IMR-90 (cell line): Measurements from ENCODE around the gene GRM5. TPM values are rescaled to one million over a fixed set of nuclear protein-coding genes. Genes with fewer than 3 reads are reported as not detected.

Experiments
- ATAC-seq: fragments of 200-7000 bp; cut with Tn5 transposase; 2 replicates; pipeline ENCODE4 v1.9.1; 2020; ENCODE audit warnings: low read depth, mild to moderate bottlenecking, moderate library complexity
- BruUV-seq: library from RNA; stranded (reverse); fragments of 400-500 nt; replicated peaks from 2 replicates; lab custom pipeline; 2021; lab: Mats Ljungman, UMichigan
- CTCF ChIA-PET: fragments of 300-600 bp; formaldehyde crosslinking; extraction: SDS; loops from one replicate; lab custom pipeline; 2021; ENCODE audit warnings: antibody characterized with exemption; lab: Yijun Ruan, JAX
- POLR2A ChIA-PET: fragments of 300-600 bp; sonication (Branson Sonifier 250); formaldehyde crosslinking; loops from one replicate; lab custom pipeline; 2022; ENCODE audit warnings: antibody characterized with exemption; ENCODE audit not compliant: unreplicated experiment; lab: Charles Lee
- DNase-seq: peaks from one replicate; pipeline ENCODE4 v3.0.0; 2013
- H2AFZ ChIP-seq: replicated peaks from 2 replicates; pipeline ENCODE3; 2013; ENCODE audit warnings: low read length, mild to moderate bottlenecking; ENCODE audit not compliant: poor library complexity
- H2AK5ac ChIP-seq: 2 replicates; pipeline ENCODE4 v1.6.1; 2013; ENCODE audit warnings: low read depth, low read length, inconsistent platforms
- H2AK9ac ChIP-seq: replicated peaks from 2 replicates; pipeline ENCODE3; 2013; ENCODE audit warnings: mild to moderate bottlenecking, low read depth, low read length, moderate library complexity; ENCODE audit not compliant: poor library complexity
- H2BK120ac ChIP-seq: 2 replicates; pipeline ENCODE4 v1.6.1; 2013; ENCODE audit warnings: low read depth, low read length, inconsistent platforms
- H2BK15ac ChIP-seq: 3 replicates; pipeline ENCODE4 v1.6.1; 2013; ENCODE audit warnings: low read depth, low read length, inconsistent platforms
- H2BK20ac ChIP-seq: 2 replicates; pipeline ENCODE4 v1.6.1; 2013; ENCODE audit warnings: low read depth, mild to moderate bottlenecking, inconsistent platforms, low read length, moderate library complexity
- H2BK5ac ChIP-seq: 2 replicates; pipeline ENCODE4 v1.6.1; 2013; ENCODE audit warnings: mild to moderate bottlenecking, low read depth, low read length, inconsistent platforms; ENCODE audit not compliant: poor library complexity, severe bottlenecking
- H3K14ac ChIP-seq: replicated peaks from 2 replicates; pipeline ENCODE4 v1.6.1; 2013; ENCODE audit warnings: low read depth, low read length, inconsistent platforms
- H3K18ac ChIP-seq: 2 replicates; pipeline ENCODE4 v1.6.1; 2013; ENCODE audit warnings: low read depth, low read length, control low read depth
- H3K23ac ChIP-seq: 2 replicates; pipeline ENCODE4 v1.6.1; 2013; ENCODE audit warnings: low read depth, low read length, inconsistent platforms
- H3K27ac ChIP-seq: 2 replicates; pipeline ENCODE4 v1.5.1; 2013; ENCODE audit warnings: mild to moderate bottlenecking, control low read depth, low read length; ENCODE audit not compliant: insufficient read depth
- H3K27me3 ChIP-seq: 2 replicates; pipeline ENCODE4 v1.6.1; 2013; ENCODE audit warnings: low read length; ENCODE audit not compliant: control insufficient read depth, insufficient read depth
- H3K36me3 ChIP-seq: 2 replicates; pipeline ENCODE4 v1.6.1; 2013; ENCODE audit warnings: low read length, mixed read lengths; ENCODE audit not compliant: control insufficient read depth, insufficient read depth
- H3K4ac ChIP-seq: 2 replicates; pipeline ENCODE4 v1.6.1; 2013; ENCODE audit warnings: low read depth, low read length, inconsistent platforms
- H3K4me1 ChIP-seq: 2 replicates; pipeline ENCODE4 v1.6.1; 2013; ENCODE audit warnings: low read length, mixed read lengths; ENCODE audit not compliant: control insufficient read depth, insufficient read depth
- H3K4me2 ChIP-seq: 2 replicates; pipeline ENCODE4 v1.6.1; 2013; ENCODE audit warnings: low read depth, mild to moderate bottlenecking, control low read depth, low read length, moderate library complexity
- H3K4me3 ChIP-seq: 2 replicates; pipeline ENCODE4 v1.5.1; 2013; ENCODE audit warnings: low read depth, mild to moderate bottlenecking, control low read depth, low read length, moderate library complexity; ENCODE audit not compliant: insufficient read depth
- H3K56ac ChIP-seq: 2 replicates; pipeline ENCODE4 v1.6.1; 2013; ENCODE audit warnings: low read length, inconsistent platforms; ENCODE audit not compliant: insufficient read depth; ENCODE audit errors: extremely low read depth
- H3K79me1 ChIP-seq, 2 experiments: 2 replicates each; pipeline ENCODE4 v1.6.1; 2013; ENCODE audit warnings: low read length in 2 of 2, inconsistent platforms in 1 of 2, low read depth in 1 of 2
- H3K9ac ChIP-seq: 2 replicates; pipeline ENCODE4 v1.6.1; 2013; ENCODE audit warnings: low read depth, low read length, control low read depth
- H3K9me1 ChIP-seq: 2 replicates; pipeline ENCODE4 v1.6.1; 2013; ENCODE audit warnings: low read length, inconsistent platforms; ENCODE audit not compliant: insufficient read depth
- H3K9me3 ChIP-seq: 2 replicates; pipeline ENCODE4 v1.6.1; 2013; ENCODE audit warnings: low read length; ENCODE audit not compliant: control insufficient read depth, insufficient read depth
- H4K20me1 ChIP-seq: 2 replicates; pipeline ENCODE4 v1.6.1; 2013; ENCODE audit warnings: low read length, inconsistent platforms; ENCODE audit not compliant: insufficient read depth
- H4K5ac ChIP-seq: 2 replicates; pipeline ENCODE4 v1.6.1; 2013; ENCODE audit warnings: mild to moderate bottlenecking, low read depth, low read length, control low read depth
- H4K8ac ChIP-seq, 2 experiments: 2 replicates each; pipeline ENCODE4 v1.6.1; 2013; ENCODE audit warnings: low read depth in 2 of 2, low read length in 2 of 2, control low read depth in 1 of 2, inconsistent platforms in 1 of 2
- H4K91ac ChIP-seq: 2 replicates; pipeline ENCODE4 v1.6.1; 2013; ENCODE audit warnings: low read depth, low read length, inconsistent platforms; ENCODE audit not compliant: insufficient read depth
- BHLHE40 ChIP-seq: fragments of 150-350 bp; IDR thresholded peaks from 2 replicates; pipeline ENCODE4 v1.6.1; 2016; ENCODE audit warnings: mild to moderate bottlenecking, low read depth, low read length
- FOS ChIP-seq: fragments of 150-350 bp; IDR thresholded peaks from 2 replicates; pipeline ENCODE4 v1.6.1; 2016; ENCODE audit warnings: low read depth, low read length
- MAFK ChIP-seq: IDR thresholded peaks from 2 replicates; pipeline ENCODE4 v1.6.1; 2012; ENCODE audit warnings: low read depth, low read length, improper control_type of control experiment
- MAZ ChIP-seq: IDR thresholded peaks from 2 replicates; pipeline ENCODE4 v1.6.1; 2012; ENCODE audit warnings: low read depth, mild to moderate bottlenecking, low read length, improper control_type of control experiment, moderate library complexity, borderline replicate concordance
- MXI1 ChIP-seq: IDR thresholded peaks from 2 replicates; pipeline ENCODE4 v1.6.1; 2012; ENCODE audit warnings: low read depth, mild to moderate bottlenecking, low read length, moderate library complexity, borderline replicate concordance
- NFE2L2 ChIP-seq: fragments of 150-350 bp; IDR thresholded peaks from 2 replicates; pipeline ENCODE4 v1.6.1; 2016; ENCODE audit warnings: low read depth, mild to moderate bottlenecking, low read length
- SMC3 ChIP-seq: fragments of 150-350 bp; IDR thresholded peaks from 2 replicates; pipeline ENCODE4 v1.6.1; 2016; ENCODE audit warnings: low read depth, mild to moderate bottlenecking, antibody characterized with exemption, low read length, moderate library complexity
- WGBS, 2 experiments: methylation state at CpG; one replicate each; pipeline versions ENCODE4 v1.1.5 to v1.1.7; 2013; ENCODE audit warnings: missing lambda C conversion rate in 2 of 2; ENCODE audit not compliant: insufficient read length in 1 of 2; ENCODE audit errors: extremely low coverage in 2 of 2; 5-methylcytosine and 5-hydroxymethylcytosine counted together
- dilution Hi-C: fragments of 300-500 bp; cut with HindIII; formaldehyde crosslinking; loops from one replicate; pipeline ENCODE4 v1.14.3; 2018; ENCODE audit warnings: low sequenced_read_pairs; ENCODE audit not compliant: unreplicated experiment
- in situ Hi-C: fragments of 300-500 bp; cut with MboI; formaldehyde crosslinking; loops from 3 replicates; pipeline ENCODE4 v1.14.3; 2019; ENCODE audit warnings: low sequenced_read_pairs, inconsistent platforms, mixed read lengths
- intact Hi-C: fragments of 100-400 bp; cut with micrococcal nuclease; formaldehyde crosslinking; loops from 2 replicates; pipeline ENCODE4 v1.10.0; 2022
- polyA plus RNA-seq, 3 experiments: library from polyadenylated mRNA; depleted of rRNA; stranded (reverse); fragments of >200 nt; gene quantifications; 2 replicates each; pipeline ENCODE4 v1.2.3, GENCODE V29; 2012; ENCODE audit warnings: low replicate concordance in 1 of 3
- total RNA-seq: library from RNA; depleted of rRNA; stranded (reverse); fragments of >200 nt; gene quantifications from 2 replicates; pipeline ENCODE4 v1.2.3, GENCODE V29; 2012
- TF ChIP-seq, protein P1 (sequence below): fragments of 150-350 bp; IDR thresholded peaks from 2 replicates; pipeline ENCODE4 v1.6.1; 2017; ENCODE audit warnings: mild to moderate bottlenecking, antibody characterized with exemption, low read length, low read depth
- TF ChIP-seq, protein P2 (sequence below): fragments of 150-350 bp; IDR thresholded peaks from 2 replicates; pipeline ENCODE4 v1.6.1; 2016; ENCODE audit warnings: low read depth, mild to moderate bottlenecking, low read length, moderate library complexity, borderline replicate concordance

The GRM5 gene
- total and polyA plus RNA-seq, 2 of the 4 experiments (the other 2 are of a cell fraction) = under 0.01 TPM

DNA sequence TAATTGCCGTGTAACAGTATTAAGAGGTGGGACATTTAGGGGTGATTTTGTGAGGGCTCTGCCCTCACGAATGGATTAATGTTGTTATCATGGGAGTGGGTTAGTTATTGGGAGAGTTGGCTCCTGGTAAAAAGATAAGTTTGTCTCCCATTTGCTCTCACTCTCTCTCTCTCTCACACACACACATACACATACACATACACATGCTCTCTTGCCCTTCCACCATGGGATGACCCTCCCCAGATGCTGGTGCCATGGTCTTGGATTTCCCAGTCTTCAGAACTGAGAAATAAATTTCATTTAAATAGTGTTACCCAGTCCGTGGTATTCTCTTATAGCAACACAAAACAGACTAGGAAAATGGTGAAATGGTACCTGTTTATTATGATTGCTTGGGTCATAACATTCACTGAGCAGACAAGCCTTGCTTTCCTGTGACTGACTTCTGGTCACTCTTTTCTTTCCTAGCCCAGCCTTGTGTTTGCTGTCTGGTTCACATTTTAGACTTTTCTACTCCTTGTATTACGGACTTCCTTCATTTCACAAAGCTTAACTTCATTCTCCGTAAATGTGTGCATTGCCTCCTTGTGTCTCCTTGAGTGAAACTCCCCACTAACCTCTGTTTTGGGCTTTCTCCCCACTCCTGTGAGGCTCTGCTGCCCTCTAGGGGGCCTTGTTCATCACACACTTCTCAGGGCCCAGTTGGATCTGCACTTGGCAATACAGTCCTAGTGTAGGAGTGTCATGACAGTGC, 521.7 kb downstream of the GRM5 start (continued):
- TF ChIP-seq, protein P1, sequence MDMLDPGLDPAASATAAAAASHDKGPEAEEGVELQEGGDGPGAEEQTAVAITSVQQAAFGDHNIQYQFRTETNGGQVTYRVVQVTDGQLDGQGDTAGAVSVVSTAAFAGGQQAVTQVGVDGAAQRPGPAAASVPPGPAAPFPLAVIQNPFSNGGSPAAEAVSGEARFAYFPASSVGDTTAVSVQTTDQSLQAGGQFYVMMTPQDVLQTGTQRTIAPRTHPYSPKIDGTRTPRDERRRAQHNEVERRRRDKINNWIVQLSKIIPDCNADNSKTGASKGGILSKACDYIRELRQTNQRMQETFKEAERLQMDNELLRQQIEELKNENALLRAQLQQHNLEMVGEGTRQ = no peak
- TF ChIP-seq NFE2L2 = no peak
- TF ChIP-seq FOS = no peak

DNA sequence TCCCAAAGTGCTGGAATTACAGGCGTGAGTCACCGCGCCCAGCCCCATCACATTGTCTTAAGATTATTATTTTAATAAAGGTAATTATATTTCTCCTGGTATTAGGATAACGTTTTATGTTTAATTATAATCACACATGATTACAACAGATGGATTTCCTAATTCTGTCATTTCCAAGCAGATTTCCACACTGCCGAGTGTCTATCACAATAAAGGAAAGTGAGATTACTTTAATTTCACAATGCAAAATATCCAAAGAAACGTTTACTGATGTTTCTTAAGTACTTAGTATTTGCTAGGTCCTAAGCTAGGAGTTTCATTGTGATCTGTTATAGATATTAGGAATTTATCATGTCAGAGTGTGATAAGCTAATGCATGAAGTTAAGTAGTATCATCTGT, 524.8 kb downstream of the GRM5 start:
- Histone ChIP-seq H4K20me1 (no peaks in the 10 kb centered on the region), H2AK5ac (no peak overlapping the region), H3K27ac (no peak overlapping the region), H3K27me3 (no peaks in the 10 kb centered on the region), H3K9me1 (peaks cover 7% of the 10 kb centered on the region; the same call in 1 of the 2 replicates), H4K5ac (no peak overlapping the region), H3K56ac (no peak overlapping the region), H4K8ac (no peak overlapping the region), H2BK15ac (no peak overlapping the region), H2BK20ac (no peak overlapping the region), H3K9me3 (no peaks in the 10 kb centered on the region), H2BK5ac (no peak overlapping the region), H2AK9ac (no peak overlapping the region), H3K79me1 (no peaks in the 10 kb centered on the region), H3K4me2 (no peak overlapping the region), H3K9ac (no peak overlapping the region), H3K18ac (no peak overlapping the region), H3K4ac (no peak overlapping the region), H2BK120ac (no peak overlapping the region), H2AFZ (no peak overlapping the region), H3K23ac (no peak overlapping the region), H3K36me3 (no peaks in the 10 kb centered on the region), H4K91ac (no peak overlapping the region), H3K4me3 (no peak overlapping the region), H3K4me1 (peaks cover 8% of the 10 kb centered on the region), H3K14ac (no peak overlapping the region)
- BruUV-seq = no TSS peak
- dilution Hi-C loops = loop anchor here (25.0 kb wide), 1 partner anchor 529 kb away; no protein-coding TSS in a partner anchor
- intact Hi-C loops = loop anchor here (5.0 to 10.0 kb wide), 3 partner anchors 364 to 1076 kb away; partner anchors contain the start of gene RAB38
- WGBS, 2 experiments = no CpG with 5 or more reads among the region's 6 CpGs
- POLR2A ChIA-PET = no interaction called here
- CTCF ChIA-PET = interaction anchor here (0.6 kb wide), 1 partner anchor 524 kb away, joined by 3 read pairs; no protein-coding TSS in a partner anchor
- DNase-seq = no peak
- ATAC-seq = no peak
- in situ Hi-C loops = loop anchor here (5.0 to 25.0 kb wide), 3 partner anchors 229 to 1189 kb away; no protein-coding TSS in a partner anchor
- TF ChIP-seq BHLHE40 (no peak), NFE2L2 (no peak), SMC3 (no peak), MXI1 (no peak), MAFK (no peak), FOS (no peak), MAZ (no peak)
- TF ChIP-seq, protein P1 = no peak
- TF ChIP-seq, protein P2, sequence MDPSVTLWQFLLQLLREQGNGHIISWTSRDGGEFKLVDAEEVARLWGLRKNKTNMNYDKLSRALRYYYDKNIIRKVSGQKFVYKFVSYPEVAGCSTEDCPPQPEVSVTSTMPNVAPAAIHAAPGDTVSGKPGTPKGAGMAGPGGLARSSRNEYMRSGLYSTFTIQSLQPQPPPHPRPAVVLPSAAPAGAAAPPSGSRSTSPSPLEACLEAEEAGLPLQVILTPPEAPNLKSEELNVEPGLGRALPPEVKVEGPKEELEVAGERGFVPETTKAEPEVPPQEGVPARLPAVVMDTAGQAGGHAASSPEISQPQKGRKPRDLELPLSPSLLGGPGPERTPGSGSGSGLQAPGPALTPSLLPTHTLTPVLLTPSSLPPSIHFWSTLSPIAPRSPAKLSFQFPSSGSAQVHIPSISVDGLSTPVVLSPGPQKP = no peak
